SHP77 (cell line): Measurements from ENCODE around the gene PPP2R1B.
"Not testable (repeated sequence)": the region's sequence is repeated elsewhere in the genome, so short reads cannot be mapped to it uniquely, and the experiment has no call there.

ENCODE experiments used
- DNase-seq, 2 experiments: peaks; one replicate each; lab custom pipeline; 2025; lab: John Stamatoyannopoulos, UW

PPP2R1B gene

DNA sequence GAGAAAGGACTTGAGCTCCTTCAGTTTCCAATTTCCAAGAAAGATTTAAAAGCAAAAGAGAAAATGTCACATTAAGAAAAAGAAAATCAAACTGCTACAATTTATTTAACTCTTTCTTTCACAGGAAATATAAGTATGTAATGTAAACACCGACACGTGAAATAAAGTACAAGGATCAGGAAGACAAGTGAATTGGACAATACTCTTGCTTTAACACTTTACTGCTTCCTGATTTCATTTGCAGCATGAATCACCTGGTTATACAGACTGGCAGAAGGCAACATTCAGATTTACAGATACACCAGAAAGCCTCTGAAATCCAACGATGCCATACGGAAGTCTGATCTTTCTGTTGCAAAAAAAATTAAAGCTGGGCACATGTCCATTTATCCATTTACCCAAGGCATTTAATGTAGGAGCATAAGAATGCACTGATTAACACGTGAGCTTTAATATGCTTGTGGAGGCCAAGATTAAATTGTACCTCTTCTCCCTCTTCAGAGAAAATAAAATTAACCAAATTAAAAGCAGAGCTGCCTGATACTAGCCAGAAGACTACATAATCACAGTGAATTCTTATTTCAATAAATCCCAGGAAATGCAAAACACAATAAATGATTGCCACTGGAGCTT, 16.0 kb upstream of the PPP2R1B start:
- DNase-seq, result no peak

DNA sequence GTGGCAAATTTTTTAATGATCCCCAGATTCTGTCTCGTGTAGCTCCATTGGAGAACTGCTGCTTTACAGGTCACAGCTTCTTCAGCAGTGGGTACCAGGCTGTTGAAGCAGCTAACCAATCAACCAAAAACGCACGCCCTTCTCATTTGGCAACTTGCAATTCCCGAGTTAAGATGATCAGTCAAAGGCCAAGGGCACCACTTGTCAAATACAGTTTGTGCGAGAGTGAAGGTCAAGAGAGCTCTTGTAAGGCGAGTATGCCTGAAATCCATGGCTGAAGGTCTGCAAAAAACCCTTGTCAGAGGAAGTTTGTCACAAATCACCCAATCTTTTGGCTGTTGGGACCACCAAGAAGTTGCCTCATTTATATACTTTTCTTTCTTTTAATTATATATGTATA, 12.9 kb upstream of the PPP2R1B start:
- DNase-seq, result no peak

DNA sequence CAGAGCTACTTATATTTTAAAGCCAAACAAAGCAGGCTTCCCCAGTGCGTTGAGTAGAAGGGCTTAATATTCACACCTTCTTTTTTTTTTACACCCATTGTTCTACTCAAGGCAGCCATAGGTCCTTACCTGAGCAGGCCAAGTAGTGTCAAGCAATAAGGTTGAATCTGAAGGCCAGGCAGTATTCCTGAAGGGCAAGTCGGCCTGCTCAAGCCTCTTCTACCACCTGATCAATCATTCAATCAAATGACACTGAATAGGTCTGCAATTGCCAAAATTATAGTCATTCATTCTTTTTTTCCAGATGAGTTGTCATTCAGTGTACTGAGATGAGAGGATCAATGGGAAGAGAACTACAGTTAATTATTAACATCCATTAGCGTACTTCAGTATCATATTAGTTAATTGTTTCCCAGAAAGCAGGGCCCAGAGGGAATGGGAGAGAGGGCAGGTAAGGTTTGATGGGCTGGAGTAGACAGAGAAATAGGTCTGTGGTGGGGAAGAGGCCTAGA, 11.9 kb upstream of the PPP2R1B start:
- no peak for DNase-seq

DNA sequence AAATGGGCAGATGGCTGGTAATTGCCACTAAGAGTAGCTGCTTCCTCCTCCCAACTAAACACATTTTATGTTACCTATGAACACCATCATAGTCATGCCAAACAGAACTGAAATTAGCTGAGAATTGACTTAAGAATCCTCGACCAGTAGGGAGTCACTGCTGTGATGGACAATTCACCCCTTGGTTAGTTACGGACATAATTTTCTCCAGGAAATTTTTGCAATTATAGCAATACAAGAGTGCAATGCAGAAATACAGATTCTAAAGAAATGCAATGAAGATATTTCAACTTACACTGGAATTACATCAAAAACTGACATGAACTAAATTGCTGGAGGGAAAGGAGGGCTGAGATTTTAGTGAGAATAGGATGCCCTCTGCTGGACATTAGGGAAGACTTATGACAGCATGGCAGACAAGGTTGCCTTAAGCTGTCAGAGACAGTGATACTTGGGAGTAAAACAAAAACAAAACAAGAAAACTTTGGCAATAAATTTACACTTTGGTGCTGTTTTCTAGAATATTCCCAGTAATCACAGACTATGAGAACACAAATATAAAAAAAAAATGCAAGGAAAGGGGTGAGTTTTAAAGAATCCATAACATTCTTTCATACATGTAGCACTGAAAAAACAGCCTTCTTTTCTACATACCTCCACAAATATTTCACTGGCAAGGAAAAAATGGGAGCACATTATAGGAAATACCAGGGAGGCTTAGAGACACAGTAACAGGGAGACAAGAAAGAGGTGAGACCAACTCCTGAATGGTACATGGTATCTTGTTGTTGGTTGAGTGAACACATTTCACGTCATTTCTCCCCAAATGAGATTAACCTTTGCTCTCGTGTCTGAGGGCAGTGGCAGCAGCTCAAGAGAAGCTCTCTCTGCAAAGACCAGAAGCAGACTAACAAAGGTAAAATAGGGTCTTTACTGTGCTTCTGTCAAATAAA, 11.2 kb upstream of the PPP2R1B start:
- DNase-seq, result peak; percentile 65 to 67

DNA sequence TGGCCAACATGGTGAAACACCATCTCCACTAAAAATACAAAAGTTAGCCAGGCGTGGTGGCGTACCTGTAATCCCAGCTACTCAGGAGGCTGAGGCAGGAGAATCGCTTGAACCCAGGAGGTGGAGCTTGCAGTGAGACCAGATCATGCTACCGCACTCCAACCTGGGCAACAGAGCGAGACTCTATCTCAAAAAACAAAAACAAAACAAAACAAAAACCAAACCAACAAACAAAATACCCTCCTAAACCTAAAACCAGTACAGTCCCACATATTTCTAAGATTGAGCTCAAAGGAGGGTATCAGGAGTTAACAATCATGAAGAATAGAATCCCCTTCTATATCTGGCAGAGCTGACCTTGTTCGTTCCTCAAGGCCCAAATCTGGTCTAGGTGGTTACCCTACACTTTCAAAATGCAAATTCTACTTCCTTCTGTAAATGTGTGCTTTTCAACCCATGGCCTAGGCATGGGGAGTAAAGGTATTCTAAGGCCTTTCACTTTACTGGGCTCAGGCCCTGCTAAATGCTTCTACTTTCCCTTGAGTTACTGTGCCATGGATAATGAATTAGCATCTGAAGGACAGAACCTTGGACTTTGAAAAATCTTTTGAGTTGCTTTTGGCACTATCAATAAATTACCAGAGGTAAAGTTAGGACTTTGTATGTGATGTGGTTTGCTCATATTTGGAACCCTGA, 10.4 kb upstream of the PPP2R1B start:
- DNase-seq, result no peak

DNA sequence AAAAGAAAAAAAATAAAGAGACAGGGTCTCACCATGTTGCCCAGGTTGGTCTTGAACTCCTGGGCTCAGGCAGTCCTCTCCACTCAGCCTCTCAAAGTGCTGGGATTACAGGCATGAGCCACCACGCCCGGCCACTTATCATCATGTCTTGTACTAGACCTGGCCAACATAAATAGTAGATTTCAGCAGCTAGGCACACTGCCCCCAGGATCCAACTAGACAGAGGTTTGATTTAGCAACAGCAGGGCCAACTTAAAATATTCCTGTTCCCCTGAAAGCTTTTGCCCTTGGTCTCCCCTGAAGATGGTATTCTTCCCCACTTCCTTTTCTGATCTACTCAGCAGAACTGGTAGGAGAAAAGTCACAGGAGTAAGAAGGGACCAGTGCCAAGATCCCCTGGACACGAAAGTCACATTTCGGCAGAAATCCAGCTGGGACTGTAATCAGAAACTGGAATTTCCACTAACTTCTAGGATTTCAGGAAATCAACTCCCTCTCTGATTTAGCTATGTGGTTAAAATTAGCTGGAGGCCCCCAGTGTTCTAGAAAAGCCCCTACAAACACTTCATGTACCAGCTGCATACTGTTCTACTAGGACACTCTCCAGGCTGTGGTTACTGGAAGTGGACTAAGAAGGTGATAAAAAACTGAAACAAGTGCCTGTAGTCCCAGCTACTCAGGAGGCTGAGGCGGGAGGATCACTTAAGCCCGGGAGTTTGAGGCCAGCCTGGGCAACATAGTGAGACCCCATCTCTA, 8.9 kb upstream of the PPP2R1B start:
- no peak for DNase-seq

DNA sequence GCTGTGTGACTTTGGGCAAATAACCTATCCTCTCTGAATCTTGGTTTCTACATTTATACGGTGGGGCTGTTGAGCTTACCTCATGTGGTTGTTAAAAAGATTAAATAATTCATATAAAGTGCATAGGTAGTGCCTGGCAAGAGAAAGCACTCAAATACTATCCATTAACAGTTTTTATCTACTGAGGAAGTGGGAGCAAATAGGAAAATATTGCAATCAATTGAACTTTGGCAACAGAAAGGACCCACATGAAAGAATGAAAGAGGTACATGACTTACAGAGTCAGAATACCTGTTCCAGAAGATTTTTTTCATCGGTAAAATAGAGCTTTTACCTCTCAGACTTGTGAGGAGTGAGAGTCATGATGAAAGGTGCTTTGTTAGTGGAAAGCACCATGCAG, 6.3 kb upstream of the PPP2R1B start:
- DNase-seq, result no peak

DNA sequence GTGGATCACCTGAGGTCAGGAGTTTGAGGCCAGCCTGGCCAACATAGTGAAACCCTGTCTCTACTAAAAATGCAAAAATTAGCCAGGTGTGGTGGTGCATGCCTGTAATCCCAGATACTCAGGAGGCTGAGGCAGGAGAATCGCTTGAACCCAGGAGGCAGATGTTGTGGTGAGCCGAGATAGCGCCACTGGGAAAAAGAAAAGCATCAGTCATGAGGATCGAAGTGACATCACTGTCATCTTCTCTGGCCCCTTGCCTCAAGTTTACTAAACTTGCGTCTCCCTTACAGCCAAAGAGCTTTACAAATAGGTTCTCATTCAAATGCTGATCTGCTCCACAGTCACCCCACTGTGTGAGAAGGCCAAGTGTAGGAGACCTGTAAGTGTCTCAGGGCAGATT, 5.0 kb upstream of the PPP2R1B start:
- not testable (repeated sequence) for DNase-seq

DNA sequence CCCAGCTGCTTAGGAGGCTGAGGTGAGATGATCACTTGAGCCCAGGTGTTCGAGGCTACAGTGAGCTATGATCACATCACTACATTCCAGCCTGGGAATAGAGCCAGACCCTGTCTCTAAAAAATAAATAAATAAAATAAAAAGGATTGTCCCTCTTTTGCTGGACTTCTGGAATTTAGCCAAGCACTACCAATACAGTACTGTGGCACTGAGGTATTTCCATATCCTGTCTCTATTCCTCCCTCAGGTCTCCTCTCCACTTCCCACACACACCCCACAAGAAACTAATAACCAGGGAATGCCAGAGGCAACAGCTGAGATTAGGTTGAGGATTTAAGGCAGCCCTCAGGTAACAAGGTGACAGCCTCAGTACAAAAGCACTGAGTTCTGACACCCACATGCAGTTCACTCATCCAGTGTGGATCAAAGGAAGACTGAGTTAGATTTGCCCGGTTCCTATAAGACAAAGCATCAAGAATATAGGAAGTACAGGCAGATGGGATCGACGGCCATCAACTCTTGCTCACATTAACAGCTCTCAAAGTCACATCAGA, 4.5 kb upstream of the PPP2R1B start:
- no peak for DNase-seq

DNA sequence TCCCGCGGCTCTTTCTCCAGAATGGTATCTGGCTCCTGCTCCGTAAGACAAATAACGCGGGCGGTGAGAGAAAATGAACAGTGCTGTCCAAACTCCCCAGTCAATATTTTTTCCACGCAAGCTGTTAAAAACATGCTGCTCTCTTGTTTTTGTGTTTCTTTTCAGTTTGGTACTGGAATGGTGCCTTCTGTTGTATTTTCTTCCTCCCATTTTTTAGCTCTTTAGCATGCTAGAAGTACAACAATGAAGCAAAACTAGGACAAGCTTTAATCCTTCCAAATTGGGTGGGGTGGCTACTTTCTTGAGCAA, 599 bp upstream of the PPP2R1B start:
- no peak for DNase-seq

DNA sequence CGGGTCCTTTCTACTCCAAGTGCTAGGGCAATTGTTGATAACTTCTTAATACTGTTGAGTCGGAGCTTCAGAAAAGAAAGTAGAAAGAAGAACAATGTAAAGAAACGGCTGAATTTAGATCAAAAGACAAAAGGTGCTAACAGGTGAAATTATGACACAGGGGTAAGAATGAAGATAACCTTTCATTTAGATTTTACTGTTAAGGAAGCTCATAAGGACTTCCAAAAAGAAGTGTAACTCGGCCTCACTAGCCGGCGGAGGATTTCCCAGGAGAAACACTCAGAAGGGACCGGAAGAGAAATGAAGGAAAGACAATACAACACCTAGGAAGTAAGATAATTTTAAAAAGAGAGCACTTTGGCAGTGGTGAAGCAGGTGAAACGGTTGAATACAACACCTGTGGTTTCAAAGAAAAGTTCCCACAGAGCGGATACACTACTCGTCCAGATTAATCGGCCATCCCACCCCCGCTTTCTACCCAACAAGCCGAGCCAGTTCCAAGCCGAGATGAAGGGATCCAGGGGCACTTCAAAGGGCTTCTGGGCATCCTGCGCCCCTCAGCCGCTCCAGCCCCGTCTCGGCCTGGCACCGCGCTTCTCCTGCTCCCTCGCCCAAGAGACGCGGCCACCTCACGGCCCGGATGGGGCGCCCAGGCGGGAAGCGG, 737 bp downstream of the PPP2R1B start:
- no peak for DNase-seq

DNA sequence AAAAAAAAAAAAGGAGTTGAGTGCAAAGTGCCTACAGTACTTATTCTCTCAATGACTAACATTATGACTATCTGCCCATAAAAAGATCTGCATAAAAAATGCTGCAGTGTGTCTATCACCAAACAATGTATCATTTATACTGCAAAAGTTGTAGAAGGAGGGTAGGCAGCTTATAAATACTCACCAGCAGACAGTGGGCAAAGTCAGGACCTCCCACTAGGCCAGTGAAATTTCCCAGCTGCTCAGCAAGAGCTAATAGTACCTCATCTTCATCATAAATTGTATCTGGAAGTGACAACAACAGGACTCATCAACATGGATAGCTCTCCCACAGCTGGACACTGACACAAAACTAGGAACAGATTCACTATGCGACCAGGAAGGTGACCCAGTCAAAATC, 1.6 kb downstream of the PPP2R1B start:
- DNase-seq, result no peak

DNA sequence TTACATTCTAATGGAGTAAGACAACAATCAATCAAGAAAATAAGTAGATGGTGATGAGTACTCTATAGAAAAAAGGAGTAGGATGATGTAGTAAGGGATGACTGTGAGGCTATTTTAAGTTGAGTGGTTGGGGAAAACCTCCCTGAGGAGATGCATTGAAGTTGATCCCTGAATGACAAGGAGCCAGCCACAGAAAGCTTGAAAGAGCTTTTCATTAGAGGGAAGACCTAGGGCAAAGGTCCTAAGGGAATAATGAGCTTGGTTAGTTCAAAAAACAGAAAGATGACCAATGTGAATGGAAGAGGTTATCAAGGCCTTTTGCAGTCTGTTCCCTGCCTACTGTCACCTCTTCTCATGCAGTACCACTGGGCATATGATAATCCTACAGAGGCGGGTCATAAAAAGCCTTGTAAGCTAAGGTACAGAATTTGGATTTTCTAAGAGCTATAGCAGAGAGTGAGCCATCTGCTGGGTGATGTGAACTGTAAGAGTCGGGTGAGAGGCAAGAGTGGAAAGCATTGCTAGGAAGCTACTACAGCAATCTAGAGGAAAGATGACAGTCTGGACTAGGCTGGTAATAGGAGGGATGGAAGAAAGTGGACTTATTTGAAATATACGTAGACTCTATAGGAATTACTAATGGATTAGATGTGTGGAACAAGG, 3.1 kb downstream of the PPP2R1B start:
- DNase-seq, result no peak

DNA sequence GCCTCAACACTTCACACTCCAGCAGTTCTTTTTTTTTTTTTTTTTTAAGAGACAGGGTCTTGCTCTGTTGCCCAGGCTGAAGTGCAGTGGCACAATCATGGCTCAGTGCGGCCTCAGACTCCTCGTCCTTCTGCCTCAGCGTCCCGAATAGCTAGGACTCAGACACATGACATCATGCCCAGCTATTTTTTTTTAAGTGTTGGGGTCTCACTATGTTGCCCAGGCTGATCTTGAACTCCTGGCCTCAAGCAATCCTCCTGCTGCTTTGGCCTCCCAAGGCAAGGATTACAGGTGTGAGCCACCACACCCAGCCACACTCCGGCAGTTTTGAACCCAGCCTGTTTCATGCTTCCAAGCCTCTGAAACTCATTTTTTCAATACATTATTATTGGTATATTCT, 3.7 kb downstream of the PPP2R1B start:
- DNase-seq, result no peak

DNA sequence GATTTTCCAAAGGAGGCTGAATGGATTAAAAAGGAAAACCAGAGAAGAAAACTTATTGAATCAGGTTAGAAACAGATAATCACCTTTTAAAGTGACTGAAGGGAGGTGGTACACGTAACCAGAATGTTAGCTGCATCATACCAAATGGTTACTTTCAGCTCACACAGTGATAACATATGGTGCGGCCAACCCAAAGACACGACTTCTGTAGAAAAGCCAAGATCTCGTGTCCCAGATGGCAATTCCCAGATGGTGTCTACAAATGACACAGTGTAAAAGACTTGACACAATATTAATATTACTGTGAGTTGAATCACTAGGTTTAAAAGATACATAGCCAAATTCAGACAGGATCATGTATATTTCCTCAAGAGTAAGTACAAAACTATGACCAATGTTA, 5.2 kb downstream of the PPP2R1B start:
- DNase-seq, result no peak

DNA sequence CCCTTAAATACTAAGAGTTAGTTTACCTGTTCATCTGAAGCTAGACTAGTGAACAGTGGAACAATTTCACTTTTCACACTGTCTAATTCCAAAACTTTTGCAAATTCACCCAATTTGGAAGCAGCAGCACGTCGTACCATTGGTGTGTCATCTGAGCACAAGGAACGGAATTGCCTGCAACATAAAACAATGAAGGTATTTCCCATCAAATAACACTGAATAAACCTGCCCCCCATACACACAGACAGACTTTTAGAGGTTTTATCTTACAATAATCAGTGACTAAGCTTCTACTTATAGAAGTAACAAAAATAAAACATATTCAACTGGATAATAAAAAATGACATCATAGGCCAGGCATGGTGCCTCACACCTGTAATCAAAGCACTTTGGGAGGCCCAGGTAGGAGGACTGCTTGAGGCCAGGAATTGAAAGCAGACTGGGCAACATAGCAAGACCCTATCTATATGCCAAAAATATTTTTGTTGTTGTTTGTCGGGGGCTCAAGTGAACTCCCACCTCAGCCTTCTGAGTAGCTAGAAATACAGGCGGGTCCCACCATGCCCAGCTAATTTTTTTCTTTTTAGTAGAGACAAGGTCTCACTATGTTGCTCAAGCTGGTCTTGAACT, 6.3 kb downstream of the PPP2R1B start:
- no peak for DNase-seq

DNA sequence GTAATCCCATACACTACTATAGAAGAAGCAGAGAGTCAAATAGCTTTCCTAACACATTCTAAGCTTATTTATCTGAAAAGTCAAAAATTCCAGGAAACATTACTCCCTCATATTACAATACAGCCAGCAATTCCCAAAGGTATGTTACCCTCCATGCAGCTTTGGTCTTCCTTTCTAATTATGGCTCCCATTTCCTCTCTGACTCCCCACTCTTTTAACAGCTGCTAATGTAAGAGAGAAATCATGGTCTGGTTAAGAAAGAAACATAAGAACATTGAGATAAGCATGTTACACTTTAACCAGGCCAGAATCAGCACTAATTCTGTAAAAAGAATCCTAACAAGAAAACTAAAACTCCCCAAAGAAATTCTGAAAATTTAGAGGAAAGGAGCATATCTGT, 6.8 kb downstream of the PPP2R1B start:
- no peak for DNase-seq

DNA sequence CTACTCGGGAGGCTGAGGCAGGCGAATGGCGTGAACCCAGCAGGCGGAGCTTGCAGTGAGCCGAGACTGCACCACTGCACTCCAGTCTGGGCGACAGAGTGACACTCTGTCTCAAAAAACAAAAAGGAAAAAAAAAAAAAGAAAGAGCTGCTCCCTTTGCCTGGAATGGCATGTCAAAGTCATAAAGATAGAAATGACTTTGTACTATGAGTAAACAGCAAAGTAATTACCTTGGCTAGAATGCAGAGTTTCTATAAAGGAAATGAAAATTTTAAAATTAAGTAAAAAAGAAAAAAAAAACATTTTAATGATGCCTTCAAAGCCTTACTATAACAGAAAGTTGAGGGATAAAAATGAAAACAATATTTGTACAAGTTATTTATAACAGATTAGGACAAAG, 10.1 kb downstream of the PPP2R1B start:
- no peak for DNase-seq

DNA sequence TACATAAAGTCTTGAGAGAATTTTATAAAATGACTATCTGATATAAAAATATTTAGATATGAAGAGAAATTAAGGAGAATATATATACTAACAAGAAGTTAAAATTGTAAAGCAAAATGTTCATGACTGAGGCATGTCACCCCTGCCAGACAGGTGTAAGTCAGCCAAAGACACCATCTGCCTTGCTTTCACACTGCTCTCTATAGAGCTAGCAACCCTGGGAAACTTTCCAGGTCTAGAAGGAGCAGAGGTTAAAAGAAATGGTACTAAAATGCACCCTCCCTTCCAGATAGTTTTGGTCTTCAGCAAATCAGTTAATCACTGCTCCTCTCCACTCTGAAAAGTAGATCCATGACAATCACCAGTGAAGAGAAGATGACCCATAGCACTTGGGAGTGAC, 16.5 kb downstream of the PPP2R1B start:
- DNase-seq, result no peak
